ENCODE data around the gene MBOAT2. TPM values are rescaled to one million over a fixed set of nuclear protein-coding genes. Genes with fewer than 3 reads are reported as not detected.
"Not testable (repeated sequence)": the region's sequence is repeated elsewhere in the genome, so short reads cannot be mapped to it uniquely, and the experiment has no call there.

The MBOAT2 gene
- total RNA-seq, 2 experiments from 2014 or later = 8.8 to 10.6 TPM

DNA sequence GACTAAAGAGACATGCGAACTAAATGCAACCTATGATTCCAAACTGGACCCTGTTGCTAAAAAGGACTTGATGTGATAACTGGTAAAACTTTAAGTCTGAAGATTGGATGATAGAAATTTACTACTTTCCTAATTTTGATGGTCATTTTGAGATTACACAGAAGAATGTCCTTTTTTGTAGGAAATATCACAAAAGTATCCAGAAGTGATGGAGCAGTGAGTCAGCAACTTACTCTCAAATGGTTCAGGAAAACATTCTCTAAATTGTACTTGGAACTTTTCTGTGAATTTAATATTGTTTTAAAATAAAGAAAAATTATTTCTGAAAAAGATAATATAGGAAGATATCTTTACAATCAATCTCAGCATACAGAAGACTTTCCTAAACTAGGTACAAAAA is 19.9 kb downstream of the MBOAT2 start:
- no peak for DNase-seq
- POLR2A ChIA-PET = no interaction called here
- Mint-ChIP-seq H3K27ac (no peak overlapping the region), H3K9me3 (no peaks in the 10 kb centered on the region), H3K4me1 (no peaks in the 10 kb centered on the region), H3K4me3 (no peak overlapping the region), H3K36me3 (ENCODE audit: low read depth) (no peaks in the 10 kb centered on the region), H3K27me3 (peaks cover 9% of the 10 kb centered on the region)
- CTCF ChIA-PET = no interaction called here

DNA sequence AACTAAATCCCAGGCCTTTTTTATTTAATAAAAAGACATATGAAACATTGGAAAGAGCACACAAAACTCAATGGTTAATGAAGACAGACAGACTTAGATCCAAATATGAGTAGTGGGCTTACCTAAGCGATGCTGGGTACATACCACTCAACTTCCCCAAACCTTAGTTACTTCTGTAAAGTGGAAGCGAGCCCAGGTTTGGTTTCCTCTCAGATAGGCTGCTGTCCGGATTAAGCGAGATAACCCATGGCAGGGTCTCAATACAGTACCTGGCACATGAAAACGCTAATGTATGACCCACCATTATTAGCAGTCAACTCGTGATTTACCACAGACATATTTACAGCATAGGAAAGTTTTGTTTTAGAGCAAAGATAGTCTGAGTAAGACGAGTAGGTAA is 21.6 kb downstream of the MBOAT2 start:
- ChIA-PET CTCF (interaction anchor here (0.6 kb wide), 1 partner anchor 80 kb away, joined by 4 read pairs; no protein-coding TSS in a partner anchor), POLR2A (no interaction called here)
- Mint-ChIP-seq H3K9me3 (no peaks in the 10 kb centered on the region), H3K4me1 (no peaks in the 10 kb centered on the region), H3K36me3 (ENCODE audit: low read depth) (no peaks in the 10 kb centered on the region), H3K4me3 (no peak overlapping the region), H3K27me3 (peaks cover 9% of the 10 kb centered on the region), H3K27ac (no peak overlapping the region)
- DNase-seq = no peak

DNA sequence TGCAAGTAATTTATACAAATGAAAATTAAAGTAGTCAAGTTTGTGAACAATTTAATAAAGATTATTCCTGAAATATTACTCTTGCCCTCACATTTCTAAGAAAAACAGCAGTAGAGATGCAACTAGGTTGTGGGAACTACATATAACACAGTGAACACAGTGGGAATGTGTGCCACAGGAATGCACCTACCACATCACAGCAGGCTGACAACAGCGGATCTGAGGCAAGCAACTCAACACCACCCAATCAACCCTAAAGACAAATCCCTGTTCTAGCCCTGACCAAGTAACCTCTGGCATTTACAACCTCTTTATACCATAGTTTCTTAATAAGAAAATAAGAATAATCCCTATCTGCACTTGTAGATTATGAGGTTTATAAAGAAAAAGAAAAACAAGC is 23.4 kb downstream of the MBOAT2 start:
- no peaks in the 10 kb centered on the region for H3K36me3 Mint-ChIP-seq (ENCODE audit: low read depth)
- no peaks in the 10 kb centered on the region for H3K9me3 Mint-ChIP-seq
- ChIA-PET CTCF (no interaction called here), POLR2A (interaction anchor here (0.6 kb wide), 1 partner anchor 93 kb away, joined by 4 read pairs; no protein-coding TSS in a partner anchor)
- H3K4me3 Mint-ChIP-seq = no peak overlapping the region
- DNase-seq = no peak
- H3K27me3 Mint-ChIP-seq = peaks cover 7% of the 10 kb centered on the region
- no peaks in the 10 kb centered on the region for H3K4me1 Mint-ChIP-seq
- H3K27ac Mint-ChIP-seq = no peak overlapping the region

DNA sequence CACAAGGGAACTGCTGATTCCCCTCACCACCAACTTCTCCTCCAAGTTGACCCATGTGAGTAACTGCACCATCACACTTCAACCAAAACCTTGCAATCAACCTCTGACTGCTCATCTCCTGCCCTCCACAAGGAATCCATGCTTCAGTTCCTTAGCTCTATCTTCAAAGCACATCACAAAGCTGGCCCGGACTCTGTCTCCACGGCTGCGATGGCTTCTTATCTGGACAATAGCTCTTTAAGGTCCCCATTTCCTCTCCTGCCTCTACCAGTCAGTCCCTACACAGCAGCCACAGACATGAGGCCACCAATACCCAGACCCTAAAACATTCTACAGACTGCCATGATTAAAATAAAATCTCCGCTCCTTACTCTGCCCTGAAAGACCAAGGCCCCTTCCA is 25.7 kb downstream of the MBOAT2 start:
- no peak for DNase-seq
- POLR2A ChIA-PET = no interaction called here
- Mint-ChIP-seq H3K27me3 (peaks cover 2% of the 10 kb centered on the region), H3K36me3 (ENCODE audit: low read depth) (no peaks in the 10 kb centered on the region), H3K4me1 (no peaks in the 10 kb centered on the region), H3K9me3 (no peaks in the 10 kb centered on the region), H3K27ac (no peak overlapping the region), H3K4me3 (no peak overlapping the region)
- CTCF ChIA-PET = no interaction called here

DNA sequence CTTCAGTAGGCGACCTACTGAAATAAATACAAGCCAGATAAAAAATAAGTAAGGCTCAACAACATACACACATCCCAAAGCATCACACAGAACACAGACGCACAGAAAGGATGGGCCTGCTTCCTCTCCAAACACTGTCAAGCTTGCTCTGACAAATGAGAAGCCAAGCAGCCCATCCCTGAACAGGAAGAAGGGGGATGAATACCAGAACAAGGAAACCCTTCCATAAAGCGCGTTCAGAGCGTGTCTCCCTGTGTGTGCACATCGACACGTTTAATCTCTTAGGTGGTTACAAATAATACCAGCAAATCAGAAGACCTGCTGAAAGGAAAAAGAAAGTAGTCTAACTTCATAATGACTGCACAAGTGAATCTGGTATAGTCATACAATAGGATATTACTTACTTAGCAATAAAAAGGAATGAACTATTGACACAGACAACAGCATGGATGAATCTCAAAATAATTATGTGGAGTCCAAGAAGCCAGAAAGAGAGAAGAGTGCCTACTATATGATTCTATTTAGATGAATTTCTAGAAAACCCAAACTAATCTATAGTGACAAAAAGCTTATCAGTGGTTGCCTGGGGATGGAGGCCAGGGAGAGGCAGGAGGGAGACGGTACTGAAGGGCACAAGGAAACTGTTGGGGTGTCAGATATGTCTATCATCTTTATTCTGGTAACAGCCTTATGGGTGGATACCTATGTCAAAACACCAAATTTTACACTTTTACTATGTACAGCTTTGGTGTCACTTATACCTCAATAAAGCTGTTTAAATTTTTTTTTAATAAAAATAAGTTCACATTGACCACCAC is 26.8 kb downstream of the MBOAT2 start:
- POLR2A ChIA-PET = no interaction called here
- H3K4me1 Mint-ChIP-seq = no peaks in the 10 kb centered on the region
- CTCF ChIA-PET = interaction anchor here (0.7 kb wide), 1 partner anchor 17 kb away, joined by 3 read pairs; no protein-coding TSS in a partner anchor
- H3K27ac Mint-ChIP-seq = no peak overlapping the region
- H3K9me3 Mint-ChIP-seq = no peaks in the 10 kb centered on the region
- H3K36me3 Mint-ChIP-seq (ENCODE audit: low read depth) = no peaks in the 10 kb centered on the region
- H3K4me3 Mint-ChIP-seq = no peak overlapping the region
- H3K27me3 Mint-ChIP-seq = peaks cover 2% of the 10 kb centered on the region
- DNase-seq = no peak

DNA sequence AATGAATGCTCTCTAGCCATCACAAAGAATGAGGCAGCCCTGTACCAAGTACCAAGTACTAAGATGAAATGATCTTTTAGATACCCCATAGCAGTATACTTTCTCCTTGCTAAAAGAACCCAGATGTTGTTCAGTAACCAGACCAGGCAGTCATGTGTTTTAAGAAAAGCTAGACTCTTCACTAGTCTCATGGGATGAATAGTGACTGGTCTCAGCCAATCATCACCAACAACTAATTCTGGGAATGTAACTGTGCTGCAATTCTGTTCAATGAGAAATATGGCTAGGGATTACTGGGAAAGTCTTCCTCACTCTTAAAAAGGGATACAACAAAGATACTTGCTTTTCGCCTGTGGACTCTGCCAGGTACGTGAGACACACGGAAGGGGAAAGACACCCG is 29.5 kb downstream of the MBOAT2 start:
- no peak for DNase-seq
- CTCF ChIA-PET = interaction anchor here (0.6 kb wide), 1 partner anchor 180 kb away, joined by 3 read pairs; no protein-coding TSS in a partner anchor
- no peak overlapping the region for H3K27ac Mint-ChIP-seq
- no peaks in the 10 kb centered on the region for H3K36me3 Mint-ChIP-seq (ENCODE audit: low read depth)
- H3K9me3 Mint-ChIP-seq = no peaks in the 10 kb centered on the region
- peaks cover 6% of the 10 kb centered on the region for H3K27me3 Mint-ChIP-seq
- no peak overlapping the region for H3K4me3 Mint-ChIP-seq
- POLR2A ChIA-PET = no interaction called here
- no peaks in the 10 kb centered on the region for H3K4me1 Mint-ChIP-seq

DNA sequence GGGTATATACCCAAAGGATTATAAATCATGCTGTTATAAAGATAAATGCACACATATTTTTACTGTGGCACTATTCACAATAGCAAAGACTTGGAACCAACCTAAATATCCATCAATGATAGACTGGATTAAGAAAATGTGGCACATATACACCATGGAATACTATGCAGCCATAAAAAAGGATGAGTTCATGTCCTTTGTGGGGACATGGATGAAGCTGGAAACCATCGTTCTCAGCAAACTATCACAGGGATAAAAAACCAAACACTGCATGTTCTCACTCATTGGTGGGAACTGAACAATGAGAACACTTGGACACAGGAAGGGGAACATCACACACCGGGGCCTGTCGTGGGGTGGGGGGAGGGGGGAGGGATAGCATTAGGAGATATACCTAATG is 30.5 kb downstream of the MBOAT2 start:
- POLR2A ChIA-PET; H3K4me1 Mint-ChIP-seq; DNase-seq; H3K36me3 Mint-ChIP-seq (ENCODE audit: low read depth); CTCF ChIA-PET; H3K9me3 Mint-ChIP-seq; H3K4me3 Mint-ChIP-seq; H3K27ac Mint-ChIP-seq: not testable (repeated sequence)
- peaks cover 10% of the 10 kb centered on the region for H3K27me3 Mint-ChIP-seq

DNA sequence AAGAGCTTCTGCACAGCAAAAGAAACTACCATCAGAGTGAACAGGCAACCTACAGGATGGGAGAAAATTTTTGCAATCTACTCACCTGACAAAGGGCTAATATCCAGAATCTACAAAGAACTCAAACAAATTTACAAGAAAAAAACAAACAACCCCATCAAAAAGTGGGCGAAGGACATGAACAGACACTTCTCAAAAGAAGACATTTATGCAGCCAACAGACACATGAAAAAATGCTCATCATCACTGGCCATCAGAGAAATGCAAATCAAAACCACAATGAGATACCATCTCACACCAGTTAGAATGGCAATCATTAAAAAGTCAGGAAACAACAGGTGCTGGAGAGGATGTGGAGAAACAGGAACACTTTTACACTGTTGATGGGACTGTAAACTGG is 30.9 kb downstream of the MBOAT2 start:
- DNase-seq; H3K4me3 Mint-ChIP-seq; H3K4me1 Mint-ChIP-seq; H3K9me3 Mint-ChIP-seq; H3K36me3 Mint-ChIP-seq (ENCODE audit: low read depth); POLR2A ChIA-PET; CTCF ChIA-PET; H3K27ac Mint-ChIP-seq: not testable (repeated sequence)
- H3K27me3 Mint-ChIP-seq = peaks cover 10% of the 10 kb centered on the region

DNA sequence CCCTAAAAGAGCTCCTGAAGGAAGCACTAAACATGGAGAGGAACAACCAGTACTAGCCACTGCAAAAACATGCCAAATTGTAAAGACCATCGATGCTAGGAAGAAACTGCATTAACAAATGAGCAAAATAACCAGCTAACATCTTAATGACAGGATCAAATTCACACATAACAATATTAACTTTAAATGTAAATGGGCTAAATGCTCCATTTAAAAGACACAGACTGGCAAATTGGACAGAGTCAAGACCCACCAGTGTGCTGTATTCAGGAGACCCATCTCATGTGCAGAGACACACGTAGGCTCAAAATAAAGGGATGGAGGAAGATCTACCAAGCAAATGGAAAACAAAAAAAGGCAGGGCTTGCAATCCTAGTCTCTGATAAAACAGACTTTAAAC is 34.1 kb downstream of the MBOAT2 start:
- CTCF ChIA-PET; H3K27ac Mint-ChIP-seq; H3K36me3 Mint-ChIP-seq (ENCODE audit: low read depth); H3K9me3 Mint-ChIP-seq; POLR2A ChIA-PET; DNase-seq; H3K4me1 Mint-ChIP-seq; H3K4me3 Mint-ChIP-seq: not testable (repeated sequence)
- H3K27me3 Mint-ChIP-seq = peaks cover 10% of the 10 kb centered on the region

DNA sequence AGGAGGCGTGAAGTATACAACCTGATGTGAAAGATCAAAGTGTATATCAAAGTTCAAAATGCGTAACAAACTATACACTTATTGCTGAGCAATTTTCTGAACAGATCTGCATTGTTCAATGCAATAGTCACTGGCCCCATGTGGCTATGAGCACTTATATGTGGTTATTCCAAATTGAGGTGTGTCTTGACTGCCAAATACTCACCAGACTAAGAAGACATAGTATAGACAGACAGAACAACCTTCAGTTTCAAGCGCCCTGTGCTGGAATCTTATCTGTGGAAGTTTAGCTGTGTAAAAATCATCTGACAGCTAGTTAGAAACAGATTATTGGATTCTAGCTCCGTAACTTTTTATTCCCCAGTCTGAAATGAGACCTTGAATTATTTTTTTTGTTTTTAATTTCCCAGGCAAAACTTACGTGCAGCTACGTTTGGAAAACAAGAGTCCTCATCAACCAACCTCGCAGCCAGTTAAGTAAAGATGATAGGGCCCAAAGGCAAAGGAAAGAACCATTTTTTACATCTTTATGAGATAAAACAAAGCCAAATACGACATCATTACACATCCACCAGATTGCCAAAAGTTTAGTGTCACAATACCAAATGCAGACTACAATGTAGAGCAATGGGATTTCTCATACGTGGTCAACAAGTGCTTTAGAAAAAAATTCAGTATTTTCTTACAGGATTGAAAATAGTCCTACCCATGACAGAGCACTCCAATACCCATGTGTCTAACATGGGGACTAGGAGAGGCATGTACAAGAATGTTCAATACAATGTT is 37.2 kb downstream of the MBOAT2 start:
- Mint-ChIP-seq H3K9me3 (no peaks in the 10 kb centered on the region), H3K36me3 (ENCODE audit: low read depth) (no peaks in the 10 kb centered on the region), H3K4me1 (no peaks in the 10 kb centered on the region), H3K27me3 (peaks cover 10% of the 10 kb centered on the region), H3K27ac (no peak overlapping the region), H3K4me3 (no peak overlapping the region)
- ChIA-PET POLR2A (no interaction called here), CTCF (interaction anchor here (0.9 kb wide), 1 partner anchor 9 kb away, joined by 4 read pairs; no protein-coding TSS in a partner anchor)
- no peak for DNase-seq

DNA sequence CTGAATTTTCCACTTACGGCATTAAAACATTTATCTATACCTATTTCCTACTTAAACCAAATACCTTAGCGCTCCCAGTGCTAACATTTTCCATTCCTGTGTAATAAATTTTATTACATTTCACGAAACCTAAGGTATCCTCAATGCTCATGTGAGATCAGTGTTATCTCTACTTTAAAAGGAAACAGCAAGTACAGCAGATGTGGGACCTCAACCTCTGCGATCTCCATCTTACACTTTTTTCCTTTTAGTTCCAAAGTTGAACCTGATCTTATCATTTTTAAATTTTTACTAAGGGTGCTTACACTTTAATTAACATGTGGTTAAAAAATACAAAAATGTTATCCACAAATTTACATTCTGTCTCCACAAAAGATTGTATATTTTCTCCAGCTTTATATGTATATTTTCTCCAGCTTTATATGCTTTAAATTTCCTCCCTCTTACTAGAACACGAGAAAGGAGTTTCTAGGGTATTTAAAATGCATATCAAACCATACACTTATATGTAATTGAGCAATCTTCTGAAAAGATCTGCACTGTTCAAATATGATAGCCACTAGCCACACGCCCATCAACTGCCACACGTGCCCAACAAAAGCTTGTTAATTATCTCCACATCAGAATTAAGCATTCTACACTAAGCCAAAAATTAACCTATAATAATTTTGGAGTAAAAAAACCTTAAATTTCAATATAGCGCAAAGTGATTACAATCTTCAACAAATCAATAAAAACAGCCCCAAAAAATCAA is 38.1 kb downstream of the MBOAT2 start:
- Mint-ChIP-seq H3K27me3 (peaks cover 9% of the 10 kb centered on the region), H3K4me1 (no peaks in the 10 kb centered on the region), H3K4me3 (no peak overlapping the region), H3K36me3 (ENCODE audit: low read depth) (no peaks in the 10 kb centered on the region), H3K9me3 (no peaks in the 10 kb centered on the region), H3K27ac (no peak overlapping the region)
- no peak for DNase-seq
- CTCF ChIA-PET = no interaction called here
- POLR2A ChIA-PET = no interaction called here

DNA sequence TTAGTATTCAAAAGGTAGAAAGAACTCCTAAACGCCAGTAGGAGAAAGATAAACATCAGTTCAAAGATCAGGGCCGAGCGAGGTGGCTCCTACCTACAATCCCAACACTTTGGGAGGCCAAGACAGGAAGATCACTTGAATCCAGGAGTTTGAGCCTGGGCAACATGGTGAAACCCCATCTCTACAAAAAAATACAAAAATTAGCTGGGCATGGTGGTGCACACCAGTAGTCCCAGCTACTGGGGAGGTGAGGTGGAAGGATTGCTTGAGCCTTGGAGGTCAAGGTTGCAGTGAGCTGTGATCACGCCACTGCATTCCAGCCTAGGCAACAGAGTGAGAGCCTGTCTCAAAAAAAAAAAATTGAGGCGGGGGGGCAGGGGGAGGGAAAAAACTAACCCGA is 40.6 kb downstream of the MBOAT2 start:
- Mint-ChIP-seq H3K4me1 (no peaks in the 10 kb centered on the region), H3K4me3 (no peak overlapping the region), H3K36me3 (ENCODE audit: low read depth) (no peaks in the 10 kb centered on the region), H3K9me3 (no peaks in the 10 kb centered on the region), H3K27ac (no peak overlapping the region), H3K27me3 (no peaks in the 10 kb centered on the region)
- ChIA-PET POLR2A (no interaction called here), CTCF (no interaction called here)
- DNase-seq = no peak

DNA sequence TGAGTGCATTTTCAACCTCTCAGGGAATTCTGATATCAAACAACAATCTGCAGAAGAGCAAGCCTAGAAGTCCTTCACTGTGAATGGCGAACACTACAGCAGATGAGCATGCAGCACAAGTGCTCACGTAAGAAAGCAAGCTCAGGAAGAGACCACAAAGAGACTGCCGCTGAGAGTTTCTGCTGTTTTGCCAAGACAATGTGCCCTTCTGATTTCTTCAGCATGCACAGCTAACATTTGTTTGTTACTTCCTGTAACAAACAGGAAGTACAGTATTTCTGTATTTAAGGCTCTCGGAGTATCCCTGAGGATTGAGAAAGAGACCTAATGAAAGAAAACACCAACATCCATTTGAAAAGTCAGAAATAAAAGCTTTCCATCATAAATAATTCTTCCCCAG is 45.9 kb downstream of the MBOAT2 start:
- peaks cover 17% of the 10 kb centered on the region for H3K9me3 Mint-ChIP-seq
- DNase-seq = no peak
- H3K36me3 Mint-ChIP-seq (ENCODE audit: low read depth) = peaks cover 12% of the 10 kb centered on the region
- peaks cover 3% of the 10 kb centered on the region for H3K27me3 Mint-ChIP-seq
- H3K4me3 Mint-ChIP-seq = no peak overlapping the region
- no peaks in the 10 kb centered on the region for H3K4me1 Mint-ChIP-seq
- H3K27ac Mint-ChIP-seq = no peak overlapping the region
- CTCF ChIA-PET = no interaction called here
- POLR2A ChIA-PET = no interaction called here
